Liver (tissue), 3 donors: ENCODE results near the gene EIF4G2.

Experiments
- ATF3 ChIP-seq: IDR thresholded peaks from 2 replicates; pipeline ENCODE4 v1.6.1; 2016; ENCODE audit warnings: antibody characterized with exemption
- EGR1 ChIP-seq, 2 donors: IDR thresholded peaks; 2 replicates each; pipeline ENCODE4 v1.6.1; 2016 to 2018; ENCODE audit warnings: antibody characterized with exemption in 2 of 2, low read depth in 2 of 2
- FOXA1 ChIP-seq: IDR thresholded peaks from 2 replicates; pipeline ENCODE4 v1.6.1; 2016; ENCODE audit warnings: antibody characterized with exemption
- MAX ChIP-seq: IDR thresholded peaks from 2 replicates; pipeline ENCODE4 v1.6.1; 2016; ENCODE audit warnings: antibody characterized with exemption
- NR2F2 ChIP-seq: IDR thresholded peaks from 2 replicates; pipeline ENCODE4 v1.6.1; 2016; ENCODE audit warnings: antibody characterized with exemption
- RAD21 ChIP-seq, 2 donors: IDR thresholded peaks; 2 replicates each; pipeline ENCODE4 v1.6.1; 2016; ENCODE audit warnings: antibody characterized with exemption in 2 of 2, mild to moderate bottlenecking in 2 of 2
- REST ChIP-seq: IDR thresholded peaks from 2 replicates; pipeline ENCODE4 v1.6.1; 2016; ENCODE audit warnings: antibody characterized with exemption, mild to moderate bottlenecking
- RXRA ChIP-seq, 2 donors: IDR thresholded peaks; 2 replicates each; pipeline ENCODE4 v1.6.1; 2017 to 2018; ENCODE audit warnings: antibody characterized with exemption in 2 of 2, mild to moderate bottlenecking in 1 of 2
- SP1 ChIP-seq: IDR thresholded peaks from 2 replicates; pipeline ENCODE4 v1.6.1; 2018; ENCODE audit warnings: antibody characterized with exemption, mild to moderate bottlenecking
- TAF1 ChIP-seq: conservative IDR thresholded peaks from 2 replicates; pipeline ENCODE4 v1.6.1; 2016; ENCODE audit warnings: antibody characterized with exemption, mild to moderate bottlenecking
- YY1 ChIP-seq: IDR thresholded peaks from 2 replicates; pipeline ENCODE4 v1.6.1; 2016; ENCODE audit warnings: antibody characterized with exemption, mild to moderate bottlenecking
- TF ChIP-seq, protein P1 (sequence below): fragments of 150-350 bp; IDR thresholded peaks from 2 replicates; pipeline ENCODE4 v1.5.1; 2017; ENCODE audit warnings: improper control_type of control experiment, low read depth, low read length; ENCODE audit not compliant: missing input control
- donor health status: healthy.
- donor health status: healthy.

DNA sequence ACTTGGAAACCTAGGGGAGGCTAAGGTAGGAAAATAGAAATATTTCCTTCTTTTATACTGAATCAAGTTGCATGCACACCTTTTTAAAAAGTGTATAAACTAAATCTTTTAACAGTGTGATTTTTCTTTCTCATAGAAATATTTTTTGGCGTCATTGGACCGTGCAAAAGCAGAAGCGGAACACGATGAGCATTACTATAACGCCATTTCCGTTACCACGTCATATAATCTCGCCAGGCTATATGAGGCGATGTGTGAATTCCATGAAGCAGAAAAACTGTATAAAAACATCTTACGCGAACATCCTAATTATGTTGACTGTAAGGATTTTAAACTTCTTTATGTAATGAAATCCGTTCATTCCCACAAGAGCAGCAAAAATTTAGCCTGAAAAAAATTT, 44.3 kb downstream of the EIF4G2 start:
- TF ChIP-seq, protein P1, sequence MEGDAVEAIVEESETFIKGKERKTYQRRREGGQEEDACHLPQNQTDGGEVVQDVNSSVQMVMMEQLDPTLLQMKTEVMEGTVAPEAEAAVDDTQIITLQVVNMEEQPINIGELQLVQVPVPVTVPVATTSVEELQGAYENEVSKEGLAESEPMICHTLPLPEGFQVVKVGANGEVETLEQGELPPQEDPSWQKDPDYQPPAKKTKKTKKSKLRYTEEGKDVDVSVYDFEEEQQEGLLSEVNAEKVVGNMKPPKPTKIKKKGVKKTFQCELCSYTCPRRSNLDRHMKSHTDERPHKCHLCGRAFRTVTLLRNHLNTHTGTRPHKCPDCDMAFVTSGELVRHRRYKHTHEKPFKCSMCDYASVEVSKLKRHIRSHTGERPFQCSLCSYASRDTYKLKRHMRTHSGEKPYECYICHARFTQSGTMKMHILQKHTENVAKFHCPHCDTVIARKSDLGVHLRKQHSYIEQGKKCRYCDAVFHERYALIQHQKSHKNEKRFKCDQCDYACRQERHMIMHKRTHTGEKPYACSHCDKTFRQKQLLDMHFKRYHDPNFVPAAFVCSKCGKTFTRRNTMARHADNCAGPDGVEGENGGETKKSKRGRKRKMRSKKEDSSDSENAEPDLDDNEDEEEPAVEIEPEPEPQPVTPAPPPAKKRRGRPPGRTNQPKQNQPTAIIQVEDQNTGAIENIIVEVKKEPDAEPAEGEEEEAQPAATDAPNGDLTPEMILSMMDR, result no peak
- TF ChIP-seq TAF1 (no peak), NR2F2 (no peak), MAX (no peak), YY1 (no peak), SP1 (no peak), REST (no peak), FOXA1 (no peak), RAD21 (IDR thresholded peaks at IDR 0.05) (no peak), ATF3 (no peak), RXRA (IDR thresholded peaks at IDR 0.05) (no peak), EGR1 (IDR thresholded peaks at IDR 0.05; ENCODE audit: low read depth in 2 of 2) (no peak)
